Panc1 (cell line): ENCODE measurements around the gene ARFGEF2.

Experiments used
- CTCF ChIP-seq: fragments of 450-650 bp; IDR thresholded peaks from 2 replicates; pipeline ENCODE4 v1.5.1; 2017; ENCODE audit warnings: mild to moderate bottlenecking
- POLR2AphosphoS5 ChIP-seq: IDR thresholded peaks from 2 replicates; pipeline ENCODE4 v1.6.1; 2012; ENCODE audit warnings: mild to moderate bottlenecking, low read depth, low read length, moderate library complexity
- REST ChIP-seq, 2 experiments: IDR thresholded peaks; 2 replicates each; pipeline ENCODE4 v1.6.1; 2011 to 2012; ENCODE audit warnings: low read depth in 2 of 2, control low read depth in 1 of 2, low read length in 1 of 2, mild to moderate bottlenecking in 1 of 2, moderate library complexity in 1 of 2; ENCODE audit not compliant: insufficient read depth in 1 of 2
- SIN3A ChIP-seq: IDR thresholded peaks from 2 replicates; pipeline ENCODE4 v1.6.1; 2012; ENCODE audit warnings: low read depth, mild to moderate bottlenecking, low read length, moderate library complexity, borderline replicate concordance; ENCODE audit not compliant: insufficient read depth
- TCF7L2 ChIP-seq: IDR thresholded peaks from 2 replicates; pipeline ENCODE4 v1.6.1; 2011; ENCODE audit warnings: mild to moderate bottlenecking, low read depth, low read length, inconsistent platforms

DNA sequence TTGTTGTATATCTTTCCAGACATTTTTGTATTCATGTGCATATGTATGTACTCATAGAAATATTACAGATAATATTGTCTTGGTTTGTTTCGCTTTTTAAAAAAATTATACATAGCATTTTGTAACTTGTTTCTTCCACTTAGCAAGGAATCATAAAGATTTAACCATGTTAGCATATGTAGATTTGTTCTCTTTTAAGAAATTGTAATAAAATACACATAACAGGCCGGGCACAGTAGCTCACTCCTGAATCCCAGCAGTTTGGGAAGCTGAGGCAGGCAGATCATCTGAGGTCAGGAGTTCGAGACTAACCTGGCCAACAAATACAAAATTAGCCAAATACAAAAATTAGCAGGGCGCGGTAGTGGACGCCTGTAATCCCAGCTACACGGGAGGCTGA lies 80.2 kb downstream of the ARFGEF2 start:
- TF ChIP-seq CTCF (no peak), POLR2AphosphoS5 (no peak), REST (IDR thresholded peaks at IDR 0.05; ENCODE audit: insufficient read depth in 1 of 2, low read depth in 2 of 2, low read length in 1 of 2) (no peak), SIN3A (no peak), TCF7L2 (no peak)
